HG03196 (cell line): Measurements from ENCODE around the gene BTBD10.

ENCODE experiments used
- ATAC-seq: cut with Tn5 transposase; IDR thresholded peaks from one replicate; pipeline ENCODE4 v1.9.1; 2021; ENCODE audit not compliant: unreplicated experiment

Gene BTBD10

DNA sequence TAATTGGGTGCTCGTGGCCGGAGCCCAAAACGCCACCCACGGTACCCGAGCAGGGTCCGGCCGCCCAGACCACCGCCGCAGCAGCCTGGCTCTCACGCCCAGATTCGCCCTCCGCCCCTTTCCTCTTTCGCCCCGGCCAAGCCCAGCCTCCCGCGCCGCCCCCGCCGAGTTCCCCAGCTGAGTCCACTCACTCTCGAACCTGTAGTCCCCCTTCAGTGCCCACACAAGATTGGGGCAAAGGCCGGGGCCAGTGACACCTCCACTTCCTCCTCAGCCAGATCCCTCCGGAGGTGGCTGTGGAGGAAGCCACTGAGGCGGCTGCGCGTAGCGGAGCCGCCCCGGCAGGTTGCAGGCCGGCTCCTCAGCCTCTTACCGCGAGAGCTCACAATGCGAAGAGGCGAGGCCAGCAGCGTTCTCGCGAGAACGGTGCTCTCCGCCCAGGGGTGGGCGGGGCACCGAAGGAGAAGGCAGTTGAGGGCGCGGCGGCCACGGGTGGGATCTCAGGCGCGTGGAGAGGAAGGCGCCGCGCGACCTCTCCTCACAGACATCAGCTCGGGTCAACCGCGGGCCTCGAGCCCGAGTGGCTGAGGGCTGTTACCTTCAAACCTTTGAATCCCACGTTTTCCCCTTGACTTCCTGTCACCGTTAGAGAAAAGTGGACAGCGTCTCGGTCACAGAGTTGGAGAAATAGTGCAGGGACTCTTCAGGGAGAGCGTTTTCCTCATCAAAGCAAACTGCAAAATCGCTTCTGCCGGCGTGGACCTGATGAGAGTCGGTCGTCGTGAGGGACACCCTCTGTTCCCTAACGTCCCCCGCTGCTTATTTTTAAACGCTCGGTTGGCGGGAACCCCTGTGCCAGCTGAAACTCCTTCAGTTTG lies at the start of gene BTBD10:
Gene BTBD10, minus strand, starts transcription at position 322 of the 878 bp plus-strand sequence. CDS start 18,098 bp downstream, outside the sequence.
- peak; percentile 98 for ATAC-seq

GRCh38 chr11:13503393-13503792 lies 40.4 kb upstream of the BTBD10 start:
- no peak for ATAC-seq

GRCh38 chr11:13502492-13502891 lies 39.5 kb upstream of the BTBD10 start:
- ATAC-seq: no peak

DNA sequence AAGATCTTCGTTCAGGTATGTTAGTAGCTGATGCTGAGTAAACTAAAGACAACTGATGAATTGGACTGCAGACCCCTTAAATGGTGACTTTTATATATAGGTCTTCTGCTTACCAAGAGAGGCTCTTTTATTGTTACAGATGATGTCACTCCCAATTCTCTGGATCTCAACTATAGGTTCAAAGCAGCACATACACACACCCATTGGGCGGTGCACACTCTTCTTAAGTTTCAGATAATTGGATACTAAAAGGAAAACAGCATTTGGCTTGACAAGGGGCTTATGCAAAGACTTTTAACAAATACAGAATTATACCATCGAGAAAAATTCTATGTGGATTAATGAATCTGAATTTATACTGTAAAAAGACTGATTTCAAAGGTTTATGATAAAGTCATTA lies 32.9 kb upstream of the BTBD10 start, which contains the start of gene PTH:
Gene PTH, minus strand, starts transcription at position 69 of the 400 bp plus-strand sequence. CDS start 3,142 bp downstream, outside the sequence.
- ATAC-seq: no peak

- no peak for ATAC-seq
Measured at GRCh38 chr11:13494051-13494450, 31.0 kb upstream of the BTBD10 start.

- ATAC-seq: peak; percentile 82
Measured at GRCh38 chr11:13487661-13488030, 24.6 kb upstream of the BTBD10 start.

DNA sequence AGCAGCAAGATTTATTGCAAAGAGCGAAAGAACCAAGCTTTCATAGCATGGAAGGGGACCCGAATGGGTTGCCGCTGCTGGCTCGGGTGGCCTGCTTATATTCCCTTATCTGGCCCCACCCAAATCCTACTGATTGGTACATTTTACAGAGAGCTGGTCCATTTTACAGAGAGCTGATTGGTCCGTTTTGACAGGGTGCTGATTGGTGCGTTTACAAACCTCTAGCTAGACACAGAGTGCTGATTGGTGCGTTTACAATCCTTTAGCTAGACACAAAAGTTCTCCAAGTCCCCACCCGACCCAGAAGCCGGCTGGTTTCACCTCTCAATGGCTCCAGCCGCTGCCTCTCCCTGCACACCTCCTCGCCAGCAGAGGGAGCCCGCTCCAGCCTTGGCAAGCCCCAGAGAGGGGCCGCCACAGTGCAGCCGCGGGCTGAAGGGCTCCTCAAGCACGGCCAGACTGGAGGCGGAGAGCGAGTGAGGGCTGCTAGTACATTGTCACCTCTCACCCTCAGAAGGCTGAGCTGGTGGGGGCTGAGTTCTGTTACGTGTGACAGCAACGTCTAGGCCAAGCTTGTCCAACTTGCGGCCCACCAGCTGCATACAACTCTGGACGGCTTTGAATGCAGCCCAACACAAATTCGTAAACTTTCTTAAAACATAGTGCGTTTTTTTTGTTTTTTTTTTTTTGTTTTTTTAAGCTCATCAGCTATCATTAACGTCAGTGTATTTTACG lies 24.1 kb upstream of the BTBD10 start:
- ATAC-seq: peak; percentile 78

- ATAC-seq: no peak
Measured at GRCh38 chr11:13480198-13480597, 17.2 kb upstream of the BTBD10 start.

DNA sequence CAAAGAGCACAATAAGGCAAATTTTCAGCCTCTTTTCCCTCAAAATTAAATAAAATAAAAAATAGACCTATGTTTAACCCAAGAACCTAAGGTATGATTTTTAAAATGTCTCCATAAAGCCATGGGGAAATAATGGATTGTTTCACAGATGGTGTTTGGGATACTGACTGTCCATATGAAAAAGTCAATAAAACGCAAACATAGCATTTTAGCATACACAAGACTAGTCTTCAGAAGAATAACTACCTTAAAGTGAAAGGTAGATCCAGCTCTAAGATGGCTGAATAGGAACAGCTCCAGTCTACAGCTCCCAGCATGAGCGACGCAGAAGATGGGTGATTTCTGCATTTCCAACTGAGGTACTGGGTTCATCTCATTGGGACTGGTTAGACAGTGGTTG lies 16.7 kb upstream of the BTBD10 start:
- ATAC-seq: no peak

DNA sequence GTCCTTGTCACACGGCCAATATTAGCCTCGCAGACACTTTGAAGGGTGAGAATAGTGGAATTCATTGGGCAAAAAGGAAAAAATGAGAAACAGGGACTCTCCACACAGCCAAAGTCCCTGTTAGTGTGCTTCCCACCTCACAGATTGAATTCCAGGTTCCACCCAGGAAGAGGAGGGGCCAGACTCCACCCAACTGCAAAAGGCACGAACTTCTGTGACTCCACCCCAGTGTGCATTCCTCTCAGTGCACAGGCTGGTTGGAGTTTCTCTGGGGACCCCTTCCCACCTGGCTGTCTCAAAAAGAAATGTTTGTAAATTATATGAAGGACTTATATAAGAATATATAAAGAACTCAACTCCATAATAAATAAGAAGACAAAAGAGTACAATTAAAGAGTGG lies 12.1 kb upstream of the BTBD10 start:
- no peak for ATAC-seq

GRCh38 chr11:13473013-13473722 lies 10.1 kb upstream of the BTBD10 start:
- ATAC-seq: no peak

GRCh38 chr11:13468750-13469149 lies 5.7 kb upstream of the BTBD10 start:
- ATAC-seq: no peak

GRCh38 chr11:13465909-13466371 lies 2.9 kb upstream of the BTBD10 start:
- no peak for ATAC-seq

DNA sequence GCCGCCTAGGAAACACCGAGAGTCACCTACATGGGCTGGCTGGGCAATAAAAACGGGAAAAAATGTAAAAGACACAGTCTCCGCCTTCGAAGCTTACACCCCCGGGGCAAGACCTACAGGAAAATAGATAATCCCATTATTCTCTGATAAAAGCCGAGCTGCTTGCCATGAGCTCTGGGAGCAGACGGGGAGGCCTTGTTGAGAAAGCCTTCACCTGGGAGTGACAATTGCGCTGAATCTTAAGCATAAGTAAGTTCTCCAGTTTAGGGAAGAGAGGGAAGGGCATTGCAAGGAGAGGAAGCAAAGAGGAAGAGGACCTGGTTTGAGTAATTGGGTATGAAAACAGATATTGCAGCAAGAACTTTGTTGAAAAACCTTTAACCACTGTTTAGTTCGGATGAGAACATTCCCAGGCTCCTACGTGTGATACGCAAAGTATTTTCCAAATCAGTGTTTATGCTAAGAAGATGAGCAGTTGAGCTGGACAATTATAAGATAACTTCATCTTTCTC lies 813 bp upstream of the BTBD10 start:
- ATAC-seq: no peak

DNA sequence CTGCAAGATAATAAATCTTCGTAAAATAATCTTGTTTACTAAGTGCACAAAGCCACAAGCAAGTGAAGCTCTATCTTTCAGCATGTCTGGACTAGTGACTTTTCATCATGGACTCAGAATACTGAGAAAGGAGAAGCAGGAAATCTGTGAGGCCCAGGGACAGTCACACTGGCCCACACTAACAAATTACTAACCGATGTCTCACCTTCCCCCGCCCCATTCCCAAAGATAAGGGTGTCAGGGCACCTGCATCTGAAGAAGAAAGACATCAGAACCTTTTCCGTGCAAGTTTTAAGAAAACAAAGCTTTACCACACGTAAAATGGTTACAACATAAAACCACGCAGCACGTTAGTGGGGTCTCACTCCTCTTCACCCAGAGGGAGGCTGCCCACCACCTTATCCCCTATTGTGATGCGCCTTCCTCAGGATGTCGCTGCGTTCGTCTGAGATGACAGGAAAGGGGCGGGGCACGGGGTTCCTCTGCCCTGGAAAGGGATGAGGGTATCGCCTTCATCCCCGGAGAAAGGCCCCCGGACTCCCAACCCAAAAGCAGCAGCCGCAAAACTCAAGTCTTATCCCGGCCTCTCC lies 616 bp downstream of the BTBD10 start:
- peak; percentile 40 for ATAC-seq

DNA sequence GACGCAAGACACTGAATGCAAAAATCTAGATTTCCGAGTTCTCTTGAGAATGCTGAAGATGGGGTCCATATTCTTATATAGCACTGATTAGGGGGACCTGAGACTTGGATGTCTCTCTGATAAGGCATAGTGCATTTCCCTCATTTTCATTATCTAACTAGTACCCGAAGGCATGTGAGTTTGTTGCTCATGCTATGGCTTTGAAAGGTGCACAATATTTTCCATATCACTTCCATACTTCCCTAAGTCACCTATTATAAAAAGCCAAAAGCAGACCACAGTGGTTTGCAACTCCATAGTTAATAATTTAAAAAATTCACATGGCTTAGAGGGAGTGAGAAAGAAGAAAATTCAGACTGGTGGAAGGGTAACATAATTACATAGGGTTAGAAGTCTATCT lies 1.7 kb downstream of the BTBD10 start:
- ATAC-seq: no peak

DNA sequence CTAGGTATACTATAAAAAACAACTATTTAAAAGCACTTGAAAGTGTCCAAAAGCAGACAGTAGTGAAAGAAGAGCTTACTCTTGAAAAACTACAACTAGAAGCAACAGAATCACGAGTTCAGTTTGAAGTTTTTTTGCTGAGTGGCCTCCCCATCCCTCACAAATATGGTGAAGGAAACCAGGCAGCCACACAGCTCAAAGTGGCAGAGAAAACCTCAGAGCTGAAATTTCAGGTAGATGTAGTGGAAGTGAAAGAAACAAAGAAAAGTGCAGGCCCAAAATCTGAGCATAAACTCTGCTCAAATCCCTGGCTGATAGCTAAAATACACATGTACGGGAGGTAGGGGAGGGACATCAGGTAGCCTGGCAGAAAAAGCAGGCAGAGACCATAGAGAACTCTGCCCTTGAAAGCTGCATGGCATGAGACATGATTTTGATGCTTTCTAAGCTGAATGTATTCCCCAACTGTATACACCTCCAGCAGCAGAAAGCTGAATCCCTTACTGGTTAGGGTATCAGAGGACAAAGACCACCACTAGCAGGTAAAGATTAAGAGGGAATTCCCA lies 12.1 kb downstream of the BTBD10 start:
- no peak for ATAC-seq

GRCh38 chr11:13449522-13449921 lies 13.5 kb downstream of the BTBD10 start:
- ATAC-seq: no peak

GRCh38 chr11:13448876-13449275 lies 14.1 kb downstream of the BTBD10 start:
- no peak for ATAC-seq

- ATAC-seq: no peak
Measured at GRCh38 chr11:13446444-13446843, 16.6 kb downstream of the BTBD10 start.
